H1 (cell line): Measurements from ENCODE around the gene GLO1. TPM values are rescaled to one million over a fixed set of nuclear protein-coding genes. Genes with fewer than 3 reads are reported as not detected.
A peak's percentile ranks its signal among the peaks of the same experiment; 100 is the strongest.

ENCODE experiments used
- CTCF ChIA-PET: fragments of 300-600 bp; sonication (Branson Sonifier 250); formaldehyde crosslinking; loops from one replicate; lab custom pipeline; 2021; ENCODE audit not compliant: partially characterized antibody; lab: Charles Lee
- POLR2A ChIA-PET: fragments of 300-600 bp; sonication (Branson Sonifier 250); formaldehyde crosslinking; loops from one replicate; lab custom pipeline; 2021; ENCODE audit warnings: inconsistent platforms; ENCODE audit not compliant: partially characterized antibody; lab: Charles Lee
- DNase-seq, 2 experiments: peaks; one replicate each; pipeline versions ENCODE4 v3.0.0 to v3.0.0-alpha.2; 2010 to 2022; ENCODE audit warnings: low spot score in 2 of 2, low read depth in 1 of 2, mixed read lengths in 1 of 2
- FAIRE-seq: peaks from 2 replicates; lab custom pipeline; 2011; peaks lifted over from hg19 to GRCh38; lab: Jason Lieb, UNC
- H2AFZ ChIP-seq: 2 replicates; pipeline ENCODE4 v1.8.1; 2012; ENCODE audit warnings: low read length, inconsistent platforms
- H2AK5ac ChIP-seq: 2 replicates; pipeline ENCODE4 v1.6.1; 2013; ENCODE audit warnings: low read depth, low read length
- H2BK120ac ChIP-seq: replicated peaks from 2 replicates; pipeline ENCODE3; 2013; ENCODE audit warnings: low read depth, low read length, inconsistent platforms
- H2BK12ac ChIP-seq: 2 replicates; pipeline ENCODE4 v1.6.1; 2013; ENCODE audit warnings: low read depth, low read length
- H2BK15ac ChIP-seq: 2 replicates; pipeline ENCODE4 v1.6.1; 2013; ENCODE audit warnings: low read length
- H2BK20ac ChIP-seq: 2 replicates; pipeline ENCODE4 v1.6.1; 2013; ENCODE audit warnings: low read length
- H2BK5ac ChIP-seq: 2 replicates; pipeline ENCODE4 v1.6.1; 2013; ENCODE audit warnings: low read depth, low read length
- H3K14ac ChIP-seq: 2 replicates; pipeline ENCODE4 v1.6.1; 2013; ENCODE audit warnings: inconsistent platforms; ENCODE audit not compliant: insufficient read length
- H3K18ac ChIP-seq: 2 replicates; pipeline ENCODE4 v1.6.1; 2013; ENCODE audit warnings: low read length; ENCODE audit errors: extremely low read depth
- H3K23ac ChIP-seq: 2 replicates; pipeline ENCODE4 v1.6.1; 2013; ENCODE audit warnings: inconsistent platforms; ENCODE audit not compliant: insufficient read length
- H3K23me2 ChIP-seq: 2 replicates; pipeline ENCODE4 v1.6.1; 2013; ENCODE audit warnings: low read depth, low read length
- H3K27ac ChIP-seq: 2 replicates; pipeline ENCODE4 v1.6.1; 2011; ENCODE audit warnings: low read depth, low read length, inconsistent platforms
- H3K27me3 ChIP-seq, 4 experiments: replicated peaks in 1 of 4; 1 replicate in 1 of 4; 2 replicates in 3 of 4; pipeline versions ENCODE4 v1.6.1 to v1.8.1; 2011 to 2013; ENCODE audit warnings: low read length in 3 of 4, mild to moderate bottlenecking in 3 of 4, inconsistent platforms in 2 of 4, mixed read lengths in 2 of 4, moderate library complexity in 1 of 4; ENCODE audit not compliant: control insufficient read depth in 3 of 4, insufficient read depth in 3 of 4; ENCODE audit errors: extremely low read depth in 1 of 4
- H3K36me3 ChIP-seq, 4 experiments: 2 replicates each; pipeline versions ENCODE4 v1.6.1 to v1.8.1; 2011 to 2013; ENCODE audit warnings: mild to moderate bottlenecking in 4 of 4, low read length in 3 of 4, moderate library complexity in 2 of 4, control low read depth in 1 of 4, inconsistent platforms in 1 of 4; ENCODE audit not compliant: insufficient read depth in 4 of 4, control insufficient read depth in 2 of 4
- H3K4ac ChIP-seq: replicated peaks from 2 replicates; pipeline ENCODE3; 2013; ENCODE audit warnings: low read length, low read depth, mixed read lengths, inconsistent platforms; ENCODE audit not compliant: insufficient read length
- H3K4me1 ChIP-seq, 4 experiments: replicated peaks in 1 of 4; 1 replicate in 1 of 4; 2 replicates in 3 of 4; pipeline versions ENCODE4 v1.6.1 to v1.8.1; 2011 to 2013; ENCODE audit warnings: low read length in 3 of 4, inconsistent platforms in 2 of 4, mixed read lengths in 1 of 4; ENCODE audit not compliant: insufficient read depth in 4 of 4, control insufficient read depth in 3 of 4
- H3K4me2 ChIP-seq, 2 experiments: 2 replicates each; pipeline versions ENCODE4 v1.6.1 to v1.8.1; 2011 to 2013; ENCODE audit warnings: low read depth in 2 of 2, low read length in 2 of 2, control low read depth in 1 of 2, inconsistent platforms in 1 of 2, mild to moderate bottlenecking in 1 of 2; ENCODE audit not compliant: insufficient read depth in 1 of 2
- H3K4me3 ChIP-seq, 4 experiments: fragments of 200-600, 300-600 bp in 1 of 4; sonication (generic), shearing (Covaris generic), sonication (Bioruptor Twin) in 1 of 4; 2 replicates each; pipeline versions ENCODE4 v1.5.1 to v1.8.1; 2011 to 2016; ENCODE audit warnings: low read length in 4 of 4, low read depth in 3 of 4, control low read depth in 2 of 4, inconsistent platforms in 2 of 4, mild to moderate bottlenecking in 2 of 4, mixed read lengths in 1 of 4, moderate library complexity in 1 of 4; ENCODE audit not compliant: insufficient read depth in 2 of 4; ENCODE audit errors: extremely low read depth in 1 of 4
- H3K56ac ChIP-seq: replicated peaks from 2 replicates; pipeline ENCODE3; 2013; ENCODE audit warnings: low read depth, mild to moderate bottlenecking, mixed read lengths, low read length, inconsistent platforms; ENCODE audit not compliant: insufficient read length
- H3K79me1 ChIP-seq: 2 replicates; pipeline ENCODE4 v1.6.1; 2013; ENCODE audit warnings: low read depth, low read length, control low read depth
- H3K79me2 ChIP-seq, 2 experiments: 2 replicates each; pipeline versions ENCODE4 v1.6.1 to v1.8.1; 2012 to 2013; ENCODE audit warnings: low read length in 2 of 2, mild to moderate bottlenecking in 2 of 2, inconsistent platforms in 1 of 2; ENCODE audit not compliant: insufficient read depth in 2 of 2, control insufficient read depth in 1 of 2
- H3K9ac ChIP-seq, 4 experiments: replicated peaks in 1 of 4; 1 replicate in 1 of 4; 2 replicates in 3 of 4; pipeline versions ENCODE4 v1.6.1 to v1.8.1; 2011 to 2013; ENCODE audit warnings: low read depth in 3 of 4, low read length in 3 of 4, control low read depth in 2 of 4, mild to moderate bottlenecking in 2 of 4, moderate library complexity in 2 of 4, inconsistent platforms in 1 of 4; ENCODE audit errors: extremely low read depth in 1 of 4
- H3K9me3 ChIP-seq, 2 experiments: 2 replicates each; pipeline versions ENCODE4 v1.6.1 to v1.8.1; 2012 to 2013; ENCODE audit warnings: mild to moderate bottlenecking in 2 of 2, moderate library complexity in 2 of 2, control low read depth in 1 of 2, inconsistent platforms in 1 of 2, low read depth in 1 of 2, low read length in 1 of 2, mixed read lengths in 1 of 2; ENCODE audit not compliant: insufficient read depth in 2 of 2
- H4K20me1 ChIP-seq, 2 experiments: replicated peaks in 1 of 2; 2 replicates each; pipeline versions ENCODE3 to v1.8.1; 2011 to 2013; ENCODE audit warnings: inconsistent platforms in 2 of 2, low read length in 2 of 2, mild to moderate bottlenecking in 1 of 2; ENCODE audit not compliant: insufficient read depth in 2 of 2, control insufficient read depth in 1 of 2
- H4K5ac ChIP-seq: 2 replicates; pipeline ENCODE4 v1.6.1; 2013; ENCODE audit warnings: low read length, low read depth, mixed read lengths, inconsistent platforms; ENCODE audit not compliant: insufficient read length
- H4K8ac ChIP-seq: 2 replicates; pipeline ENCODE4 v1.8.0; 2013; ENCODE audit warnings: mild to moderate bottlenecking, moderate library complexity, low read length, inconsistent platforms; ENCODE audit not compliant: insufficient read depth; ENCODE audit errors: extremely low read depth
- H4K91ac ChIP-seq: replicated peaks from 2 replicates; pipeline ENCODE3; 2013; ENCODE audit warnings: low read length, mixed read lengths, inconsistent platforms; ENCODE audit not compliant: insufficient read length
- JUND ChIP-seq: IDR thresholded peaks from 2 replicates; pipeline ENCODE4 v1.6.1; 2011; ENCODE audit warnings: mild to moderate bottlenecking, improper control_type of control experiment, low read length
- PHF8 ChIP-seq: fragments of 200-600 bp; sonication (generic); conservative IDR thresholded peaks from 2 replicates; pipeline ENCODE4 v1.7.1; 2012; ENCODE audit warnings: low read depth, mild to moderate bottlenecking, inconsistent platforms, low read length, moderate library complexity
- POLR2A ChIP-seq, 2 experiments: IDR thresholded peaks; 1 replicate in 1 of 2; 2 replicates in 1 of 2; pipeline ENCODE4 v1.6.1; 2011; ENCODE audit warnings: low read depth in 2 of 2, low read length in 2 of 2, mild to moderate bottlenecking in 2 of 2; ENCODE audit errors: control extremely low read depth in 1 of 2
- SRF ChIP-seq: IDR thresholded peaks from 2 replicates; pipeline ENCODE4 v1.6.1; 2011; ENCODE audit warnings: mild to moderate bottlenecking, low read depth, low read length, moderate library complexity
- TCF12 ChIP-seq: IDR thresholded peaks from 2 replicates; pipeline ENCODE4 v1.6.1; 2011; ENCODE audit warnings: low read depth, mild to moderate bottlenecking, low read length
- WGBS, 2 experiments: shearing (Covaris generic) in 1 of 2; methylation state at CpG; one replicate each; pipeline versions ENCODE4 v1.1.6 to v1.1.7; 2013 to 2015; ENCODE audit warnings: low lambda C conversion rate in 2 of 2, mixed read lengths in 2 of 2, inconsistent platforms in 1 of 2, low coverage in 1 of 2, missing lambda C conversion rate in 1 of 2; ENCODE audit not compliant: insufficient replicate concordance in 2 of 2, insufficient coverage in 1 of 2, insufficient read length in 1 of 2; ENCODE audit errors: extremely low coverage in 1 of 2, missing lambda C conversion rate in 1 of 2; 5-methylcytosine and 5-hydroxymethylcytosine counted together
- polyA plus RNA-seq, 7 experiments: library from polyadenylated mRNA; depleted of rRNA in 3 of 7; stranded (reverse) in 5 of 7; unstranded in 2 of 7; fragments of >200 nt in 5 of 7; fragments of 200-250 nt in 2 of 7; gene quantifications; 1 replicate in 5 of 7; 2 replicates in 1 of 7; 4 replicates in 1 of 7; pipeline versions ENCODE4 v1.2.1 to v1.2.3, GENCODE V29; 2011 to 2013; ENCODE audit warnings: missing spikeins in 2 of 7, mixed read lengths in 2 of 7
- total RNA-seq: library from RNA; stranded (reverse); fragmentation: NEBNext Ultra II Directional; extraction: Animal tissue kit (Norgen Biotek cat#: 25700); gene quantifications from 2 replicates; pipeline ENCODE4 v1.2.1, GENCODE V29; 2021

The GLO1 gene
- total and polyA plus RNA-seq, 2 of the 8 experiments (the other 6 are each of a cell fraction or from before 2014, with no cell fraction given) = 104 to 170 TPM

GRCh38 chr6:38646166-38646878, 56.6 kb downstream of the GLO1 start:
- H3K4me2 ChIP-seq = no peak overlapping the region
- no peak overlapping the region for H4K91ac ChIP-seq
- H4K8ac ChIP-seq = no peak overlapping the region
- no peaks in the 10 kb centered on the region for H3K36me3 ChIP-seq
- no peaks in the 10 kb centered on the region for H4K20me1 ChIP-seq
- no peak overlapping the region for H3K56ac ChIP-seq
- H3K14ac ChIP-seq = no peak overlapping the region
- no peak overlapping the region for H4K5ac ChIP-seq
- ChIA-PET CTCF (no interaction called here), POLR2A (no interaction called here)
- H2AFZ ChIP-seq = no peak overlapping the region
- H2BK20ac ChIP-seq = no peak overlapping the region
- H3K27ac ChIP-seq = no peak overlapping the region
- no peak overlapping the region for H2BK5ac ChIP-seq
- peaks cover 0 to 4% (median 2%) of the 10 kb centered on the region in 4 experiments; a peak in 2 of 7 replicates for H3K4me1 ChIP-seq
- 80% methylated on average over 3 of the region's 3 CpGs; no CpG with 5 or more reads in 1 of the 2 experiments for WGBS, 2 experiments
- DNase-seq (no peak), FAIRE-seq (no peak)
- no peak overlapping the region for H3K4me3 ChIP-seq
- H2BK15ac ChIP-seq = no peak overlapping the region
- H2BK120ac ChIP-seq = no peak overlapping the region
- TF ChIP-seq PHF8 (no peak), TCF12 (no peak), POLR2A (IDR thresholded peaks at IDR 0.05; ENCODE audit: control extremely low read depth in 1 of 2, low read depth in 2 of 2, low read length in 2 of 2) (no peak), SRF (no peak), JUND (peak; percentile 64; the same call in 1 of the 2 replicates)
- H3K23ac ChIP-seq = no peak overlapping the region
- no peaks in the 10 kb centered on the region for H3K79me2 ChIP-seq
- no peaks in the 10 kb centered on the region for H3K23me2 ChIP-seq
- no peak overlapping the region for H3K18ac ChIP-seq
- no peaks in the 10 kb centered on the region for H3K9me3 ChIP-seq
- no peak overlapping the region for H3K9ac ChIP-seq
- no peaks in the 10 kb centered on the region for H3K79me1 ChIP-seq
- no peak overlapping the region for H2AK5ac ChIP-seq
- H3K4ac ChIP-seq = no peak overlapping the region
- H2BK12ac ChIP-seq = no peak overlapping the region
- no peaks in the 10 kb centered on the region for H3K27me3 ChIP-seq
